Kidney (tissue), 14 donors: Measurements from ENCODE around the gene IDE. TPM values are rescaled to one million over a fixed set of nuclear protein-coding genes. Genes with fewer than 3 reads are reported as not detected.
A peak's percentile ranks its signal among the peaks of the same experiment; 100 is the strongest.
"Not testable (repeated sequence)": the region's sequence is repeated elsewhere in the genome, so short reads cannot be mapped to it uniquely, and the experiment has no call there.

Experiments
- DNase-seq, 5 donors: peaks; one replicate each; pipeline ENCODE4 v3.0.0-alpha.2; 2013 to 2020
- FAIRE-seq: peaks from 2 replicates; lab custom pipeline; 2012; peaks lifted over from hg19 to GRCh38; lab: Jason Lieb, UNC
- H3K27ac ChIP-seq, 2 donors: one replicate each; pipeline ENCODE4 v1.7.0; 2013; ENCODE audit warnings: low read depth in 2 of 2, low read length in 2 of 2, inconsistent platforms in 1 of 2
- H3K27me3 ChIP-seq: one replicate; pipeline ENCODE4 v1.7.1; 2013; ENCODE audit warnings: low read length, inconsistent platforms; ENCODE audit not compliant: control insufficient read depth, insufficient read depth
- H3K36me3 ChIP-seq, 3 donors: one replicate each; pipeline versions ENCODE4 v1.7.0 to v1.7.1; 2013; ENCODE audit warnings: low read length in 3 of 3, control low read depth in 1 of 3, inconsistent platforms in 1 of 3; ENCODE audit not compliant: insufficient read depth in 3 of 3, control insufficient read depth in 2 of 3
- H3K4me1 ChIP-seq, 3 donors: one replicate each; pipeline versions ENCODE4 v1.7.0 to v1.7.1; 2013; ENCODE audit warnings: low read length in 3 of 3, inconsistent platforms in 1 of 3, low read depth in 1 of 3; ENCODE audit not compliant: control insufficient read depth in 2 of 3, insufficient read depth in 2 of 3
- H3K4me3 ChIP-seq, 3 donors: one replicate each; pipeline versions ENCODE4 v1.7.0 to v1.8.1; 2013; ENCODE audit warnings: low read length in 3 of 3, control low read depth in 1 of 3, inconsistent platforms in 1 of 3
- H3K9ac ChIP-seq, 3 donors: one replicate each; pipeline versions ENCODE4 v1.7.0 to v1.7.1; 2013; ENCODE audit warnings: low read length in 3 of 3, control low read depth in 1 of 3, inconsistent platforms in 1 of 3
- H3K9me3 ChIP-seq, 3 donors: one replicate each; pipeline versions ENCODE4 v1.7.0 to v1.7.1; 2013; ENCODE audit warnings: low read length in 3 of 3, control low read depth in 1 of 3, inconsistent platforms in 1 of 3; ENCODE audit not compliant: control insufficient read depth in 2 of 3, insufficient read depth in 1 of 3
- CTCF ChIP-seq: IDR thresholded peaks from 3 replicates; pipeline ENCODE4 v1.5.1; 2012; ENCODE audit warnings: mild to moderate bottlenecking, moderate library complexity, borderline replicate concordance; ENCODE audit not compliant: insufficient read depth; ENCODE audit errors: extremely low read depth
- intact Hi-C: fragments of 100-400 bp; cut with DNase I; formaldehyde crosslinking; loops from one replicate; pipeline ENCODE4 v1.11.1; 2022
- polyA plus RNA-seq: library from polyadenylated mRNA; stranded (reverse); fragments of 350-450 nt; fragmentation: Illumina TruSeq; extraction: RNeasy Lipid Tissue Mini Kit (QIAGEN cat#74804); gene quantifications from one replicate; pipeline ENCODE4 v1.2.3, GENCODE V29; 2014; ENCODE audit warnings: low read depth, low replicate concordance; ENCODE audit not compliant: insufficient read depth
- total RNA-seq: library from RNA; stranded (reverse); fragmentation: NEBNext Ultra II Directional; extraction: Animal tissue kit (Norgen Biotek cat#: 25700); gene quantifications from one replicate; pipeline ENCODE4 v1.2.1, GENCODE V29; 2021
- donor health status: control.
- donor health status: control.
- donor health status: control.
- donor health status: control.
- donor health status: control.
- donor health status: DM: yes; HTN: yes; CAD: no.
- donor health status: Normal renal cell carcinoma (clear cell type).

IDE gene
- total and polyA plus RNA-seq, 2 donors from 2014 or later = 8.6 to 40.5 TPM

GRCh38 chr10:92590623-92591549 is 17.0 kb upstream of the IDE start:
- peak overlapping the region; percentile 66 to 79 (median 69) for H3K4me3 ChIP-seq
- DNase-seq = peak in 4 of 5 donors; percentile 44 to 75 (median 58)
- peak overlapping the region; percentile 75 to 93 for H3K27ac ChIP-seq
- intact Hi-C loops = no loop called here
- H3K36me3 ChIP-seq = no peaks in the 10 kb centered on the region
- FAIRE-seq = no peak
- H3K9ac ChIP-seq = peak overlapping the region; percentile 4 to 51 (median 14)
- H3K4me1 ChIP-seq = peaks cover 3 to 6% (median 6%) of the 10 kb centered on the region in 3 donors
- H3K9me3 ChIP-seq = no peaks in the 10 kb centered on the region
- no peak for TF ChIP-seq CTCF
- H3K27me3 ChIP-seq = no peaks in the 10 kb centered on the region

- H3K9ac ChIP-seq, DNase-seq, intact Hi-C loops, H3K4me3 ChIP-seq, H3K36me3 ChIP-seq, H3K27me3 ChIP-seq, H3K4me1 ChIP-seq, H3K27ac ChIP-seq, FAIRE-seq, H3K9me3 ChIP-seq: not testable (repeated sequence)
Observed at GRCh38 chr10:92582347-92582746, 8.5 kb upstream of the IDE start.

DNA sequence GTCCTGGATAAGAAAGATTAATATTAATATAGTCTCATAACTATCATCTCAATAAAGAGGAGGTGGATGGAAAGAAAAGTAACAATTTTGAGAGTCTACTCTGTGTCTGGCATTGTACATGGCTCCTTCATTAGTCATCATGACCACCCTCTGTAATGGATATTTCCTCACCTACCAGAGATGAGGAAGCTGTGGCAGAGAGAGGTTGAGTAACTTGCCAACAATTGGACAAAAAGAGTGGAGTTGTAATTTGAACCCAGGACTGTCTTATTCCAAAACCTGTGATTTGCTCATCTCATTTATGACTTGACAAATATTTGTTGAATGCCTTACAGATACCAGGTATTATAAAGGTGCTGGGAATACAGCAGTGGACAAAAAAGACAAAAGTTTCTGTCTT is 2.1 kb upstream of the IDE start:
- DNase-seq = no peak
- Histone ChIP-seq H3K36me3 (no peaks in the 10 kb centered on the region), H3K9ac (no peak overlapping the region), H3K27me3 (no peaks in the 10 kb centered on the region), H3K27ac (no peak overlapping the region), H3K4me1 (peaks cover 5 to 14% (median 5%) of the 10 kb centered on the region in 3 donors), H3K9me3 (no peaks in the 10 kb centered on the region), H3K4me3 (no peak overlapping the region)
- no peak for TF ChIP-seq CTCF
- intact Hi-C loops = no loop called here
- FAIRE-seq = no peak

- Histone ChIP-seq H3K9me3 (no peaks in the 10 kb centered on the region), H3K36me3 (no peaks in the 10 kb centered on the region), H3K27me3 (no peaks in the 10 kb centered on the region), H3K4me3 (peak overlapping the region; percentile 70 to 93 (median 88)), H3K9ac (peak overlapping the region; percentile 32 to 83 (median 60)), H3K27ac (peak overlapping the region; percentile 91 to 96), H3K4me1 (peaks cover 5 to 14% (median 5%) of the 10 kb centered on the region in 3 donors)
- TF ChIP-seq CTCF = no peak
- DNase-seq (no peak), FAIRE-seq (no peak)
- intact Hi-C loops = loop anchor here (5.0 kb wide), 1 partner anchor 57 kb away; no protein-coding TSS in a partner anchor
Observed at GRCh38 chr10:92574548-92575261, 812 bp upstream of the IDE start.
